Measurements from ENCODE around the gene GMCL2.
"Not testable (repeated sequence)": the region's sequence is repeated elsewhere in the genome, so short reads cannot be mapped to it uniquely, and the experiment has no call there.

The GMCL2 gene

DNA sequence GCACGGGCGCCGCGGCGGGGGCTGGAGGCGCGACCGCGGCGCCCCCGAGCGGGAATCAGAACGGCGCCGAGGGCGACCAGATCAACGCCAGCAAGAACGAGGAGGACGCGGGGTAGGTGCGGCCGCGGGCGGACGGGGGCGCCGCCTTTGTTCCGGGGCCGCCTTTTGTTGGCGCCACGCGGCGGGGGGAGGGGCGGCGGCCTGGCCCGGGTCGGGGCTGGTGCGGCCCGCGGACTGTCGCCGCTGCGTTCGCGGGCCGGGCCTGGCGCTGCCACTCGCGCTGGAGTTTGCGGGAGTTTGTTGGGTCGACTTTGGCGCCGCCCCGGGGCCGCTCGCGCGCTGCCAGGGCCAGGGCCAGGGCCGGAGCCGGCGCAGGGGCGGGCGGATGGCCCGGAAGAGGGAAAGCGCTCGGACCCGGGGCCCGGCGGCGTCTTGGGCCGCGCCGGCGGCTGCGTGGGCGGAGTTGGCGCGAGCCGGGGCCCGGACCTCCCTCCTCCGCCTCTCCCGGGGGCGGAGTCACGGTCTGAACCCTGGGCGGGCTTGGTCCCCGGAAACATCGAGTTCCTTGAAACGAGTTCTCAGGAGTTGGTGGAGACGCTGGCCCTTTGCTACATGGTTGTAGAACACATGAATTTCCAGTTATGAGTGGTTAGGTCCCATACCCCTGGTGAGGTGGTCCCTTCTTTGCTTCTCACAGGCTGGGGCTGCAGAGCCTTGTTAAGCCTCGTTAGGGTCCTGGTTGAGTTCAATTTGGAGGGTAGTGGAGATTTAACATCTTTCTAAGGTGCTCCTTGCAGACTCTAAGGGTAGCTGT is 18.0 kb upstream of the GMCL2 start:
- DNase-seq: peak; percentile 68

DNA sequence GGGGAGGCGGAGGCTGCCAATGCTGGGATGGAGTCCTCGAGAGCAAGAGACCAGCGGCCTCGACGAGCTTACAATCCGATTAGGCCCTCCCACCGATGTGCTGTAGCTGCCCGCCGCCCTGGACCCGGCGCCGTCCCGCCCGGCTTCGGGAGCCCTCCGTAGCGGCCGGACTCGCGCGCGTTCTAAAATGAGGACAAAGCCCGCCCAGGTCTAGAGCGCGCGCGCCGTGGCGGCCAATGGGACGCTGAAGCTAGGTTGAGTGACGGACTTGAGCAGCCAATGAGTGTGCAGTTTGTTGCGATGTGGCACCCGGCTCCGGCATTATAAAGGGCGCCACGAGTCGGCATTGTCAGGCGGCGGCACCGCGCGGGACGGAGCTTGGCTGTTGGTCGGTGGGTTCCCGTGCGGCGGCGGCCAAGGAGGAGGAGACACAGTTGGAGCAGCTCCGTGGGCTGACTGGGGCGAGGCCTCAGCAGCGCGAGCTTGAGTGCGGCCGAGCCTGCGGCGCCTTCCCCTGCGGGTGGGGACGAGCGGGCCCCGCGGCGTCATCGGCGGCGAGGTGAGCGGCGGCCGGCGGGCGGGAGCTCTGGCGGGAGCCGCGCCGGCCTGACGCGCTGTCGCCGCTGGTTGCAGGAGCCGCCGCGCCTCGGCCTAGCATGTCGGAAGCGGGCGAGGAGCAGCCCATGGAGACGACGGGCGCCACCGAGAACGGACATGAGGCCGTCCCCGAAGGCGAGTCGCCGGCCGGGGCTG is 17.2 kb upstream of the GMCL2 start, which contains the start of gene HNRNPAB:
HNRNPAB (plus strand) TSS at position 352 of the 753 bp plus-strand sequence; CDS start at position 657, 305 bp downstream.
- DNase-seq: peak; percentile 94

DNA sequence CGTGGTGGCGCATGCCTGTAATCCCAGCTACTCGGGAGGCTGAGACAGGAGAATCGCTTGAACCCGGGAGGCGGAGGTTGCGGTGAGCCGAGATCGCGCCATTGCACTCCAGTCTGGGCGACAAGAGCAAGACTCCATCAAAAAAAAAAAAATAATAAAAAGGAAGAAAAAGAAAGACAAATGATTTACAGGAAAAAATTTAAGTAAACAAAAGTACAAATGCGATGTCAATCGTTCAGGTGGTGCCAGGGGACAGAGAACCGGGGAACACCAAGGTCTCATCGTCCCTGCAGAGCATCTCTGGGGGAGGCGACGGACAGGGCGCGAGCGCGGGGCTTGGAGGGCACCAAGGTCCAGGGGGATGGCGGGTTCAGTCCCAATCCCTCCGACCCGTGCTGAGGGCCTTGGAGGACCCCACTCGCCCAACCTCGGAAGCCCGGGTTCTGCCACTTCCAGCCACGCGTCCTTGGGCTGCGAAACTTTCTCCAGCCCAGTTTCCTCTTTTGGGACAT is 16.6 kb upstream of the GMCL2 start:
- DNase-seq: no peak

DNA sequence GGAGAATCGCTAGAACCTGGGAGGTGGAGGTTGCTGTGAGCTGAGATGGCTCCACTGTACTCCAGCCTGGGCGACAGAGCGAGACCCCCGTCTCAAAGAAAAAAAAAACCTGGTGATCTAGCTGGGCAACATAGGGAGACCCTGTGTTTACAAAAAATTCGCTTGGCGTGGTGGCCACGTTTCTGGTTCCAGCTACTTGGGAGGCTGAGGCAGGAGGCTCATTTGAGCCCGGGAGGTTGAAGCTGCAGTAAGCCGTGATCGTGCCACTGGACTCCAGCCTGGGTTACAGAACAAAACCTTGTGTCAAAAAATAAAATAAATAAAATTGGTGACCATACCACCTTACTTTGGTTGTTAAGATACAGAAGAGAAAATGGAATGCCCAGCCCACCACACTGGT is 15.4 kb upstream of the GMCL2 start:
- no peak for DNase-seq

DNA sequence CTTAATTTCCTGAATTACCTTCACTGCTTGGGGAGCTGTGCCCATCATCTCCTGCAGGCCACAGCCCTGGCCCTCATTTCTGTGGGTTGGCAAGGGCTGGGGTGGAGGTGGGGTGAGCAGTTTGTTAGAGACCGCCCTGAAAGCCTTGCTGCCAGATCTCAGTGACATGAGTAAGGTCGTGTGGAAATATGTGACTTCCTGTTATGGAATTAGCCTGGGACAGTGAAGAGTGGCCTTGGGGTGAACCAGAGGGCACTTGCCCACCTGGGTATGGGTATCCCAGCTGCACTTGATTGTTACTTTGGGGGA is 14.7 kb upstream of the GMCL2 start:
- DNase-seq: no peak

DNA sequence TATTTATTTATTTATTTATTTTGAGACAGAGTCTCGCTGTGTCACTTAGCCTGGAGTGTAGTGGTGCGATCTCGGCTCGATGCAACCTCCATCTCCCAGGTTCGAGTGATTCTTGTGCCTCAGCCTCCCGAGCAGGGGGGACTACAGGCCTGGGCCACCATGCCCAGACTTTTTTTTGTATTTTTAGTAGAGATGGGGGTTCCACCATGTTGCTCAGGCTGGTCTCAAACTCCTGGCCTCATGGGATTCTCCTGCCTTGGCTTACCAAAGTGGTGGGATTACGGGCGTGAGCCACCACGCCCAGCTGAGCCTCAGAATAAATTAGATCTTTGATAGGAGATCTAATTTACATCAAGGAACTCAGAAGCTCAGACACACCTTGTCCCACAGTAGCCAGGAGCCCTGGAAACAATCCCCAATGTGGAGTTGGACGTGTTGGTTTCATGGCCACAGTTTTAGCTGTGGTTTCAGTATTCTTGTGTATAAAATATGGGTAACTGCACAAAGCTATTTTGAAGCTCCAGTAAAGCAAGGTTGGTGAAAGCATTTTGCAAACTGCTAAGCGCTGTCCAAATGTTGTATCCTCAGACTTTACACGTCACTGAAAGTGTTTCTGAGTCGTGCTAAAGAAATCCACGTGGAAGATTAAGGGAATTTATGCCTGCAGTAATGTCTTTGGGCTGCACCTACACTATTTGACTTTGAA is 14.2 kb upstream of the GMCL2 start:
- no peak for DNase-seq

DNA sequence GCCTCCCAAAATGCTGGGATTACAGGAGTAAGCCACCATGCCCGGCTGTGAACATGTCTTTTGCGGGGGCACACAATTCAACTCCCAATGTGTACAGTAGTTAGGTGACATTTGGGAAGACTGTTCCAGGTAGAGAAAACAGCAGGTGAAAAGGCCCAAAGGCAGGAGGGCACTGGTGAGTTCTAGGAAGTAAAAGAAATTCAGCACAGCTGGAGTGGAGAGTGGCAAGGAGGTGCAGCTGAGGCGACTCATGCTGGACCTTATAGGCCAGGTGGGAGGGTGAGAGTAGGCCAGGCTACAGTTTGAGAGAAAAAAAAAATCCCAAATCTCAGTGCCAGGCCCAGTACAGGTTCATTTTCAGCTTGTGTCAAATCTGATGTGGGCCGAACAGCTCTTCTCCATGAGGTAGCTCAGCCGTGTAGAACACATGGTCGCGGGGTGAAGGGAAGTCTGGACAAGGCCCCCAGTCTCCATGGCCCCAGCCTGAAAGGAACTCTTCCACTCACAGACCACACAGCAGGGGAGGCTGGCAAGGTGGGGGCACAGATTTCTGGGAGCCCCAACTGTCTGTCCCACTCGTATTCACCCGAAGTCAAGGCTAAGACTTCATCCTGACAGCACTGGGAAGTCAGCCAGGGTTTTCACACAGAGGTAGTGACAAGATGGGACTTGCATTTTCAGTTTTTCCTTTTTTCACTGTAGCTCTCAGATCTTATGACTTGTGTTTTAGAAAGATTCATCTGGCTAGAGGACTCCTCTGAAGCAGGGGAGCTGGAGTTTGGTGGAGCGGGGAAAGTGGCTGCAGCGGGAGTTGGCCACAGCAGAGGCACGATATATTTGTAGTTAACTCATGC is 12.6 kb upstream of the GMCL2 start:
- no peak for DNase-seq

DNA sequence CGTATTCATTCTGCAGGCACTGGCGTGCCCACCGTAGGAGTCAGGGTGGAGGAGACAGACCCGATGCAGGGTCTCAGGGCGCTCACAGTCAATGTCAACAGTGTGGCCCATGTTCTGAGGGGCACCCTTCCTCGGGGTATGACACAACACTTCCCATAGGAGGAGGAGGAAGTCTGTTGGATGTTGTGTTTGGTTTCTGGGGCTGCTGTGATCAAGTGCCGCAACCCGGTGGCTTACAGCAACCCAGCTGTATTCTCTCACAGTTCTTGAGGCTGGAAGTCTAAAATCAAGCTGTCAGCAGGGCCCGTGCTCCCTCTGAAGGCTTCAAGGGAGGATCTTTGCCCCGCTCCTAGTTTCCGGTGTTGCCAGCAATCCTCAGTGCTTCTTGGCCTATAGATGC is 11.5 kb upstream of the GMCL2 start:
- no peak for DNase-seq

DNA sequence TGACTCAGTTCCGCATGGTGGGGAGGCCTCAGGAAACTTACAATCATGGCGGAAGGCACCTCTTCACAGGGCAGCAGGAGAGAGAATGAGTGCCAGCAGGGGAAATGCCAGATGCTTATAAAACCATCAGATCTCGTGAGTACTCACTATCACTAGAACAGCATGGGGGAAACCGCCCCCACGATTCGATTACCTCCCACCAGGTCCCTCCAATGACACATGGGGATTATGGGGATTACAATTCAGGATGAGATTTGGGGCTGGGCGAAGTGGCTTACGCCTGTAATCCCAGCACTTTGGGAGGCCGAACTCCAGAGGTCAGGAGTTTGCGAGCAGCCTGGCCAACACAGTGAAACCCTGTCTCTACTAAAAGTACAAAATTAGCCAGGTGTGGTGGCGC is 11.0 kb upstream of the GMCL2 start:
- not testable (repeated sequence) for DNase-seq

DNA sequence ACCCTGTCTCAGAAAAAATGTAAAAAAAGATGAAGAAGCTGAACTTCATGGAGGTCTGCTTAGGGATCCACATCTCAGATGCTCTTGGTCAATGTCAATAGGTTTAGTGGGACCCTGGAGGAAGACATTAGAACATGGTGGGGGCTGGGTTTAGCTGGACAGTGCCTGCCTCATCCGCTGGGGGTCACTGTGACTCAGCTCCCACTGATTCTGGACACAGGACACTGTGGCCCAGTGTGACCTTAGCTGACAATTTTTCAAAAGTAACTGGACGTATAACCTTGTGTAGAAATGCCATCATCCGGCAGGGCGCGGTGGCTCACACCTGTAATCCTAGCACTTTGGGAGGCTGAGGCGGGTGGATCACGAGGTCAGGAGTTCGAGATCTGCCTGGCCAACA is 9.8 kb upstream of the GMCL2 start:
- DNase-seq: no peak

DNA sequence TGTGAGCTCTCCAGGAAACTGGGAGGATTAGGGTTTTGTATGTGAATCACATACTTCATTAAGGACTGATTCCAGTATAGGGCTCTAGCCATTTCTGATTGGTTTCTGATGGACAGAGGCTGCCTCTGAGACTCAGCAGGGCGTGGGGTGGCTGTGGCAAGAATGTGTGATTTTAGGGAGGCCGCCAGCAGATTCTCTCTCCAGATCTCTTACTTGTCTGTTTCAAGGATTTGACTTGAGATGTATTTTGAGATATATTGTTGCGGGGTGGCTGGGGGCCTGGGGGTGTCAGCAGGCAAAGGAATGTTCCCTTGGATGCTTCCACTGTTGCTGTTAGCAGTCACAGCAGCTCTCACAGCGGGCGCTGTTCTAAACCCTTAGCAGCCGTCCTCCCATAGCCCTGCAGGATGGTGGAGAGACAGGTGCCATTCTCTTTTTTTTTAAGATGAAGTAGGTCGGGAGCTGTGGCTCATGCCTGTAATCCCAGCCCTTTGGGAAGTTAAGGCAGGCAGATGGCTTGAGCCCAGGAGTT is 9.2 kb upstream of the GMCL2 start:
- DNase-seq: no peak

DNA sequence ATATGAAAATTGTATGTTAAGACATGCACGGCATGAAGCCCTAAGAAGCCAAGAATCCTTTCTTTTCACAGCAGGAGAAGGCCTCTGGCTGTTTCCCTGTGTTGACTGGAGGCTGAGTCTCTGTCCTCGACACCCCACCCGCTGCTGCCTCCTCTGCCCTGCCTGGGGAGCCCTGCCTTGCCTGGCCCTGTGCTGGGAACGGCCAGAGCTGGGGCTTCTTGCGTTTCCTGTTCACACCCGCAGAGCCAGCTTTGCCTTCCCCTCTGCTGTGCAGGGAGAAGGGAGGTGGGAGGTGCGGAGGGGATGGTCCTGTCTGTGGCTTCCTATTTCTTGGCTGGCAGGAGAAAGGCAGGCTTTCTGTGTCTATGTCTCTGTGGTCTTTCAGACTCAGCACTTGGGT is 6.9 kb upstream of the GMCL2 start:
- DNase-seq: no peak

DNA sequence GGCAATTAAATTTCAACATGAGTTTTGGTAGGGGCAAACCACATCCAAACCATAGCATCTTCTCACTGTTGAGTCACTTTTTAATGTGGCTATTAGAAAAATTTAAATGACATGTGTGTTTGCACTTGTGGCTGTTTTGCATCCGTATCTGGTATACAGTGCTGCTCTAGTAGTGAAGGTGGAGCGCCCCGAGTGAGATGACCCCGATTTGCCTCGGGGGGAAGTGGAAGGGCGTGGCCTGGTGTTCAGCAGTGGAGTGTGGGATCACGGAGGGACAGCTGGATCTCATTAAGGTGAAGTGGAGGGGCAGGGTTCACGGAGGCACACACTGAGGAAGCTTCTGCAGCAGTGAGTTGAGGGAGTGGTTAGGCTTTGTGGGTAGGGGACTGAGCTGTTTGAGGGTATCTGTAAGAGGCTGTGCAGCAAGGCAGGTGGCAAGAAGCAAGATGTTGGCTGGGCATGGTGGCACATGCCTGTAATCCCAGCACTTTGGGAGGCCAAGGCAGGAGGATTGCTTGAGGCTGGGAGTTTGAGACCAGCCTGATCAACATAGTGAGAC is 6.2 kb upstream of the GMCL2 start:
- no peak for DNase-seq

DNA sequence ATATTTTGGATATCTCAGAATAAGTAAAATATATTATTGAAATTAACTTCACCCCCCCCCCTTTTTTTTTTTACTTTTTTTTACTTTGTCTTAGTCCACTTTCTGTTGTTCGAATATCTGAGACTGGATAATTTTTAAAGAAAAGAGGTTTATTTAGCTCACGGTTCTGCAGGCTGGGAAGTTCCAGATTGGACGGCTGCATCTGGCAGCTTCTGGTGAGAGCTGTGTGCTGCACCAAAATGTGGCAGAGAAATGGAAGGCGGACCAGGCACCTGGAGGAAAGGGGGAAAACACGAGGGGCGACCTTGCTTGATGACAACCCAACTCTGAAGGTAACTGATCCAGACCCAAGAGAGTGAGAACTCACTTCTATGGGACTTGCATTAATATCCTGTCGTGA is 5.6 kb upstream of the GMCL2 start:
- DNase-seq: no peak

DNA sequence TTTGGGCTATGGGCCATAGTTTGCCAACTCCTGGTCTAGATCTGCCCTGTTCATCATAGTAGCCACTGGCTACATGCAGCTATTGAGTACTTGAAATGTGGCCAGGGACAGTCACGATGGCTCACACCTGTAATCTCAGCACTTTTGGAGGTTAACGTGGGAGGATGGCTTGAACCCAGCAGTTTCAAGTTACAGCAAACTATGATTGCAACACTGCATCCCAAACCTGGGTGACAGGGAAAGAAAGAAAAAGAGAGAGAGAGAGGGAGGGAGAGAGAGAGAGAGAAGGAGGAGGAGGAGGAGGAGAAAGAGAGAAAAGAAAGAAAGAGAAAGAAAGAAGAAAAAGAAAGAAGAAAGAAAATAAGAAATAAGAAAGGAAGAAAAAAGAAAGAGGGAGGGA is 5.1 kb upstream of the GMCL2 start:
- DNase-seq: no peak

DNA sequence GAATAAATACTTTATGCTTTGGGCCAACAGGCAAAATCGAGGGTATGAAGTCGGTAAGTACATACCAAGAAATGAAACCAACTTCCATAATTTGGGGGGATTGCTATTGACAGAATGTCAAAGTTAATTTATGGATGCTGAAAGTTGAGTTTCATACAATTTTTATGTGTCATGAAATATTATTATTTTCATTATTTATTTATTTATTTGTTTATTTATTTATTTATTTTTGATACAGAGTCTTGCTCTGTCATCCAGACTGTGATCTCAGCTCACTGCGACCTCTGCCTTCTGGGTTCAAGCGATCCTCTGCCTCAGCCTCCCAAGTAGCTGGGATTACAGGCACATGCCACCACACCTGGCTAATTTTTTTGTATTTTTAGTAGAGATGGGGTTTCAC is 4.5 kb upstream of the GMCL2 start:
- DNase-seq: no peak

DNA sequence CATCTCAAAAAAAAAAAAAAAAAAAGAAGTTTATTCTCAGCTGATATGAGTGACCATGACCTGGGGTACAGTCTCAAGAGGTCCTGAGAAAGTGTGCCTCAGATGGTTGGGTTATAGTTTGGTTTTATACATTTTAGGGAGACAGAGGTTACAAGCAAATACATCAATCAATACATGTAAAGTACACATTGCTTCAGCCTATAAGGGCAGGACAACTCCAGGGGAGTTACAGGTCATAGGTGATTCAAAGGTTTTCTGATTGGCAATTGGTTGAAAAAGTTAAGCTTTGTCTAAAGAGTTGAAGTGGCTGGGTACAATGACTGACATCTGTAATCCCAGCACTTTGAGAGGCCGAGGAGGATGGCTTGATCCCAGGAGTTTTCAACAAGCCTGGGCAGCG is 2.3 kb upstream of the GMCL2 start:
- DNase-seq: no peak

DNA sequence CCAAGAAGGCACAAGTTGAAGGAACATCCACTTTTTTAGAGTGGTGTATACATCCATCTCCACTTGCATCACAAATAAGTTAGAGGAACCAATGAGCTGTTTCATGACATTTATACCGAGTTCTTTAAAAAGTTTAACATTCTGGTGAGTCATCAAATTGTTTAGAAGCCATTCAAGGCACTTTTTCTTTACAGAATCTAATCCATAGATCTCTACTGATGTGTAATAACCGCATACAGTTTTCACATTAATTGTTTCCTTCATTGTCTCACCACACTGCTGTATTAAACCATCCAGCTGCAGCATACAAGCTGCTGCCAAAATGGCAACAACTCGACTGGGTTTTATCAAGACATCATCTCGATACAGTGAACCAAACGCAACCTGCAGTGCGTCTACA is 744 bp downstream of the GMCL2 start:
- no peak for DNase-seq

DNA sequence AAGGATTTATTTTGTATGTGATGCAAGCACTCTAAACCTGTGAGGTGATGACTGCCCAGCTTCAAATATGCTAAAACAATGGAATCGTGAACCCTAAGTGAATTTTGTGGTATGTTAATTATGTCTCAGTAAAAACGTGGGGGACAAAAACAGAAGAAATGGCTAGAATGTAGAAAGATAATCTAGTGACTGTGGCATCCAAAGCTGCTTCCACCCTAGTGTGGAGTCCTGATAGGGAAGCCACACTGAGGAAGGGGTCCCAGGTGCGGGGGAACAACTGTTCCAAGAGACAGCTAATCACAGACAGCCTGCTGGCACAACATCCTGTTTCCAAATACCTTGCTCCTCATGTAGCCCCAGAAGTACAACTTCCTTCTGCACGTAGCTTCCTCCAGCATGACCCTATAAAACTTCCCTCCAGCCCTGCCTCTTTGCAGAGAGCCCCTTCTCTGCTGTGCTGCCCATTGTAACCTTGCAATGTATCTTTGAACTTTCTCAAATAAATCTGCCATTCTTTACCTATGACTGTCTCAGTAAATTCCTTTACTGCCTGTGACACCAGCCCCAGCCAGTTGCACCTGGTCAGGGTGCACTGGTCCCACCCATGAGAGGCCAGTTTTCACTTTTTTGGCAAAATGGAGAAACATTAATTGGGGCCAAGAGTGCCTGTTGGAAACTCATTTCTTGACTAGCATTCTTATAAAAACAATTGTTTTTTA is 4.9 kb downstream of the GMCL2 start:
- DNase-seq: no peak

DNA sequence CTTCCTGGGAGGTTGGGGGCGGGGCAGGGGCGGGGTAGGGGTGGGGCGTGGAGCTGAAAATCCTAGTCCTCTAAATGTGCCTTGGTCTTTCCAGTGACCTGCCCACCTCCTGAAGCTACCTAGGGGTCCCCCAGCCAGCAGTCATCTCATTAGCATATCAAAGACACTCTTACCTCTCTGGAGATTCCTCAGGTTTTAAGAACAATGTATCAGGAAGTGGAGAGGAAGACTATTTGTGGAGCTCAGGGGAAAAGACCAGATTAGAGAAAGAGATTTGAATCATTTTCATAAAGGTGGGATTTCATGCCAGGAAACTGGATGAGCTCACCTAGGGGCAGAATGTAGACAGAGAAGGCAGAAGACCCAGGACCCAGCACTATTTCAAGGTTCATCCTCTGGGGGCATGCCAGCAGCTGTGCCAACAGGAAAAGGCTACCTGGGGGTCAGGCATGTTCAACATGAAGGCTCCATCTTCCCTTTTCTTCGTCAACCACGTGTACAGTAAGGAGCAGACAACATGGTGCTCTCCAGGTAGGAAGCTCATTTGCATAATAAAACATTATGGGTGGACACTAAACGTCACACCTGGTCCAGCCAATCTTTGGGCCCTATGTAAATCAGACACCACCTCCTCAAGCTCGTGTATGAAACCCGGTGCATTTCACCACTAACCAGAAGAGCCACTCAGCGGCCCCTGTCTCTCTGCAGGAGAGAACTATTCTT is 6.9 kb downstream of the GMCL2 start:
- DNase-seq: no peak

DNA sequence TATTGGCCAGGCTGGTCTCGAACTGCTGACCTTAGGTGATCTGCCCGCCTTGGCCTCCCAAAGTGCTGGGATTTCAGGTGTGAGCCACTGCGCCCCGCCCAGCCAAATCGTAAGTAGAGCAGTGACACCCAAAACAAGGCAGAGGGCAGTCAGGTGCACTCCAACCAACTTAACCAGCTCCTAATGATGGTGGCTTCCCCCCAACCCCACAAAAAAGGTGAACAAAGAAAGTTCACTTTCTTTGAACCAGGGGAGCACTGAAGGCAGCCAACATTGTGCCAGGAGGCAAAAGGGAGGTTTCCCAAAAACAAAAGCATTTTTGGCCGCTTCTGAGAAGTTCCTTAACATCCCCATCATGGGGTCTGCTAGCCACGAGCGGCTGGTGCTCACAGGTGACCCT is 9.6 kb downstream of the GMCL2 start:
- no peak for DNase-seq
